Activated CD4-positive, CD25-positive, alpha-beta regulatory T cell (primary cell): ENCODE data around the gene COX10.
"Not testable (repeated sequence)": the region's sequence is repeated elsewhere in the genome, so short reads cannot be mapped to it uniquely, and the experiment has no call there.

ENCODE experiments used
- DNase-seq, 4 experiments: peaks; one replicate each; lab custom pipeline; 2025; lab: John Stamatoyannopoulos, UW

The COX10 gene

DNA sequence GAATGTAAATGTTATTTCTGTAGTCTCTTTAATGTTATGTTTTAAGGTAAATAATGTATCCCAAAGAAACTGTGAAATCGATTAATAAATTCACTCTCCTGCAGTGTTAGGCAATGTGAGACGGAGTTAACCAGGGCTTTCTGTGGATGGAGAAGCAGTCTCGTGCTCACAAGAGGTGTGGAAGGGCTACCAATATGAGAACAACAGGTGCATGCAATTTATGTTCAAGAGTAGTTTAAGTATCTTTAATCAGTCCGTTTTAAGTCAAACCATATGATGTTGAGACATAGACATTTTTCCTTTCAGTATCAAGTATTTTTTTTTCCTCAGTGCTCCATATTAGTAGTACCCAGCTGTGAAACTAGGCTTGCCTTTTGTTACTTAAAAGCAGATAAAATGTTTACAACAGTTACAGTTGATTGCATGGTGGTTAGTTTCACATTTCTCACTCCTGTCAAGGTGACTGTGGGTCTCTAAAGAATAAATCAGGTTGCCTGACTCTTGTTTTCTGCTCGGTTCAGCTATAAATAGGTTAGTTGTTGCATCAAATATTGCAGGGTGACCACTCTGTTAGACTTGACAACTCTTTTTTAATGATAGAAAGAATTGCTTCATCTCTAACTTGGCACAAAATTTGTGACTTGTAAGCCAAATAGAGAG lies 54.4 kb downstream of the COX10 start:
- DNase-seq: no peak

DNA sequence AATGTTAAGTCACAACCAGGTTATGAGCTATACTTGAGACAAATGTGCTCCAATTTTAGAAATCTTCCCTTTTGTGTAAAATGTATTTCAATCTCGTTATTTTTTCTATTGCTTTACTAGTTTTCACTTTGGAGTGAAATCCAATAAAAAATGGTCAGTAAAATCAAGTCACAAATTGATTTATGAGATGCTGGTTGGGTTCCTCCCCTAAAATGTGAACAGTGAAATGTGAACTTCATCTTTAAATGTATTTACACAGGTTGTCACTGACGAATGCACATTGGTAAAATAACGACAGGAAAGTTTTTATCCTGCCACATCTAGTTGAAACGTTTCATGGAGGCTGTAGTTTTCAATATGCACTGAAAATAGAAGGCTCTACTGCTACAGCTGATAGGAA lies 55.5 kb downstream of the COX10 start:
- no peak for DNase-seq

DNA sequence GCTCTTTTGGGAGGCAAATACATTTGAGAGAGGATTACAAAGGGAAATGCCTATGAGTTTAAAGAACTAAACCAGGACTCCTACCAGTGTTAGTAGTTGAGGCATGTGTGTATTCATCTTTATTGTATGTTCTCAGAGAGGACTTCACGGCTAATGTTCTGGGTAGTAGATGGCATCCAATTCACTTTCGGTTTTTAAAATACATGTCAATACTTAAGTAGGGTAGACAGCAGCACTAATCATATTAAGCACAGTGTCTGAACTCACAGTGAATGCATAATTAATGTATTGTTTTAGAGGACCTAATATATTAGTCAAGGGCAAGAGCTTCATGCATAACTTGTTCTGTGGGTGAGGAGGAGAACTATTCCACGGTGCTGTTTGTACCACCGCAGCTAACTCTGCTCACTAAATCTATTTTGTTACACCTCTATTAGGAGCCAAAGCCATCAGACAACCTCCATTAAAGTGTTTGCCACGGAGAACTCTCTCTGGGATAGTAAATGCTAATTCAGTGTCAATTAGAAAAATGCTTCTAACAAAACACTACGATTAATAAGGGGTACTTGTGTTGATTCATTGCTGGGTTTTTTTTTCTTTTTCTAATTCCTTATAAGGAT lies 56.3 kb downstream of the COX10 start:
- DNase-seq: no peak

DNA sequence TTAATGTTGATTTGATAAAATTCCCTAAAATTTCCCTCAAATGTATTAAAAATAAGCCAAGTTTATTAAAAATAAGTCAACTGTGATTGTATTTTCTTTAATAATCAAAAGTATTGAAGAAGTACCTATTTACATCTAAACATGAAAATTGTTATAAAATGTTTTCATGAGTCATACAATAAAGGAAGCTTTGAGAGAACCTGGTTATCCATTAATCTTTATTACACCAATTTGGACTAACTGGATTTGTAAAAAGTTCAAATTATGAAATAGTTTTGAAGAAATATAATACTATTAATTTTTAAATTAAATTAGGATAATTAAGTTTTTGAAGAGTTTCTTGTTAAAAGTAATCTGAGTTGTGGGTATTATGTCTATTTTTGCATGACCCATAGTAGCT lies 63.8 kb downstream of the COX10 start:
- DNase-seq: no peak

DNA sequence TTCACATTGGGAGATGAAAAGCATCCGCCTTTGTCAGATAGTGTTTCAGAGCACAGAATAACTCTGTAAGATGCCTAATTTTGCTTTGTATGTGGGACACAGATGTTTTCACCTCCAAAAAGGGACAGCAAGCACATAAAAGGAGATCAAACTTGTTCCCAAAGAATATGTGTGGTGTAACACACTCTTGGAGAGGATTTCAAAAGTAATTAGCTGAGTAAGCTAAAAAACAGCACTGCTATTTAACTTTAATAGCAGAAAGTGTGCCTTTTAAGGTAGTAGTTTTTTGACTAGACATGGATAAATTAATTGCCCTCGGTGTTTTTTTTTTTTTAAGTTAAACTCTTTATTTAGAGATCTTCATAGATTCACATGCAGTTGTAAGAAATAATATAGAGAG lies 65.2 kb downstream of the COX10 start:
- DNase-seq: no peak

DNA sequence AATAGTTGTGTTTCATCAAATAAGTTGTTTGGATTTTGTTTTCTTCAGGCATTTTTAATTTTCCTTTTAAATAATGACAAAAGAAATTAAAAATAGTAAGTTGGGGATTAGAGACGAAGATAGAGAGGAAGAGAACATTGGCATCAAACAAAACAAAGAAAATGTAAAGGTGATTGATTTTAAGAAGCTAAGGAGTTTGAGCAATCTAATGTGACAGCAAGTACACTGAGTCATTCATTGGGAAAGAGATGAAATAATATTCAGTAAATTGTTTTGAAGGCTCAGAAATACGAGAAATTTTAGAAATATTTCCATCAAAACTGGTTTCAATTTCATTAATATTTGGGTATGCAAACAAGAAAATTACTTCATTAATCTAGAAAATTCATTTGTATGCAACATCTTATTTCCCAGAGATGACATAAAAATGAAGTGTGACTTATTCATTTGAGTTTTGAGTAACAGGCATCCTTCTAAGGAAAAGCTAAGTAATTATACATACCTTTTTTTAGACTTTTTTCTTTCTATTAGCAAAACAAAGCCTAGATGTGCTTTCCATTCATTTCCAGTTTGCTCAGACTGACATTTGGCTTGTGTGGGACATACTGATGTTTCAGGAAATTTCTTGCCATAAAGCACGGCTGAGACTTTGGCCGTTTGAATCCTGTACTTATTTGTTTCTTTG lies 66.7 kb downstream of the COX10 start:
- no peak for DNase-seq

DNA sequence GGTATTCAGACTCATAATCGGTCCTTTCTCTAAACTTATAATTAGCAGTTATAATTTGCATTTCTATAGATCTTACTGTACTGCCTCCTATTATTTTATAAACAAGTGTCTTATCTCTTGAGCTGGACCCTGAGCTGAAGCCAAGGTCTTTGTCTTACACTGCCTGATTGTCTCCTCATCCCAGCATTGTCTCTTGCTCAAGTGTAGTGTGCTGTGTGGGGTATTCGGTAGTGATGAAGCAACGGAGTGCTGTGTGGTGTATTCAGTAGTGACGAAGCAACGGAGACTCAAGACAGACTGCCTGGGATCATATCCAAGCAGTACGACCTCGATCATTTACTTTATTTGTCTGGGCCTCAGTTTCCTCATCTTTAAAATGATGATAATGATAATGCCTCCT lies 69.3 kb downstream of the COX10 start:
- no peak for DNase-seq

DNA sequence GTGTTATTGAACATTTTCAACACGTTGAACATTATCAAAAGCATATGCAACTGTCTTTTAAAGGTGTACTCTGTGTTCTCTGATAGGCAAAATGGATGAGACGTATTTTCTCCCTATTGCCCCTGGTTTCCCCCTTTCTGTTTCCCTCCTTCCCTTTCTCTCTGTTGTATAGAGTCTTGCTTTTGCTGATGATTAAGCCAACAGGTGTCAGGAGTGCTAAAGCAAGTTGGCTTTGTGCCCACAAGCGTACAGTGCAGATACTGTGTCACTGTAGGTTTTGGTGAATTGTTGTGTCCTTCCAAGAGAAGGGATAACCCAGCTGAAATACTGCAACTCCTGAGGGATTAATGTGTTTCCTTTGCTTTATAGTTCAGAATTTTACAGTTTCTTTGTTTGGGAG lies 74.4 kb downstream of the COX10 start:
- DNase-seq: no peak

DNA sequence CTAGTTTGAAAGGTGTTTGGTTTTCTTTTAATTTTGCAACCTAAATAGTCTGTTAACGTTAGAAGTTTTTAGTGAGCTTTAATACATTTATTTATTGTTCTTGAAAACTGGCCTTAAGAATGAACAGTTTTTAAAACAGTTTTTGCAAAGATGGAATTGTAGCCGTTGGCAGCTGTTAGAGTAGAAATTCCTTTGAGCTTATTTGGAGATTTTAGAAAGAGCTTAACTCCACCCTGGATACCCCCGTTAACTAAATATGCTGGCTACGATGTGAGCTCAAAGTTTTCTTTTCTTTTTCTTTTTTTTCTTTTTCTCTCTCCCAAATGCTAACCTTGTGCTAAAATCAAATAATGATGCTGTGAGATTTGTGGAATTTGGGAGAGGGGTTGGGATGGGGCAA lies 75.2 kb downstream of the COX10 start:
- no peak for DNase-seq

DNA sequence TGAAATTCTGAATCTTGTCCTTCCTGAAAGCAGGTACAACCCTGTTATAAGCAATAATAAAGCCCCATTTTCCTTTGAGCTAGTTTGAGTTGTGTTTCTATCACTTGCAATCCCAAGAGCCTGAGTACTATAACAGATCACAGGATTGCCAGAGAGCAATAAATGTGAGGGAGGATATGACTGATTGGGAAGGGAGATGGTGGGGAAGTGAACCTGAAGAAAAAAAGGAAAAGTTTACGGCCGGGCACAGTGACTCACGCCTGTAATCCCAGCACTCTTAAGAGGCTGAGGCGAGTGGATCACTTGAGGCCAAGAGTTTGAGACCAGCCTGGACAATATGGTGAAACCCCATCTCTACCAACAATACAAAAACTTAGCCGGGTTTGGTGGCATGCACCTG lies 80.4 kb downstream of the COX10 start:
- no peak for DNase-seq

DNA sequence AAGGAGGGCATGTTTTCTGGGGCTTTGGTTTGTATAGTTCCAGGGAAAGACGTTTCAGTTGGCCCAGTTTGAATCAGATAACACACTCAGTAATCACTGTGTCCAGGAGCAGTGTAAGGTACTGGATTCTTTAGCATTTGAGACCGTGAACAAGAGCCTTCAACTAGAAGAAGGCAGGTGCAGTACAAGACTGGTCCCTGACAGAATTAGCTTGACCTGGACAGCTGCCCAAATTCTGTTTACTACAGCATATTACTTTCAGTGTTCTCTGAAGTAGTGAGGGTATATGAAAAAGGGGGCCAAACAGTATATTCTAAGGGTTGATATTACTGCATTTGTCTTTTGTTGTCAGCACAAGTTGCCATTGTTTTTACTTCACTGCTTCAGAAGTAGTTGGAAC lies 81.3 kb downstream of the COX10 start:
- DNase-seq: no peak

DNA sequence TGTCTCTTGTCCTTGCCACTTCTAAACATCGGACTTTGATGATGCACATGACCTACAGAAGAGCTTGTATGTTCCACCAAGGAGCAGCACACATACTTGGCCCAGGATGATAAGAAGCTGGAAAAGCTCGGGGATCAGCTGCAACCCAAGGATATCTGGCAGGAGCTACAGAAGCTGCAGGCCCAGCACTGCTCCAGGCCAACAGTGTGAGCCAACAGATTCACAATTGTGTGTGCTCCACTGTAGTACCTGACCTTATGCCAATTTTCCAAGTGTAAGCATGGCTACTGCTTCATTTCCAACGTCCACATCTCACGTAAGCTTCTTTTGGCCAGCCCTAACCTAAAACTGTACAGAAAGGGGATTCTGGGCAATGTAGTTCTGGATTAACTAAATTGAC lies 83.4 kb downstream of the COX10 start:
- no peak for DNase-seq

DNA sequence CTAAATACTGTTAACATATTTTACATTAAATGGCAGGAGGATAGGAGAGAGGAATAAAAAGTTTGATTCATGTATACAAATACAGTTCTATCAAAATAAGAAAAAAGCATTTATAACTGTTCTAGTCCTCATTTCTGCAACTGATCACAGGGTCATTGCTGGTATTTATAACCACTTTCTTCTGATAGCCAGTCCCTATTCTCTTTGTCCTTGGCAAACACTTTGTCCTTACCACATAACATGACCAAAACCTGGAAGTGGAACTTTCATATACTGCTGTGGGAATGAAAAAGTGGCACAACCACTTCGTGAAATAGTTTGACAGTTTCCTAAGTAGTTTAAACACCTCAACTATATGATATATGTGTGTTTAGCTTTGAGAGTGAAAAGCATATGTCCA lies 84.1 kb downstream of the COX10 start:
- no peak for DNase-seq

DNA sequence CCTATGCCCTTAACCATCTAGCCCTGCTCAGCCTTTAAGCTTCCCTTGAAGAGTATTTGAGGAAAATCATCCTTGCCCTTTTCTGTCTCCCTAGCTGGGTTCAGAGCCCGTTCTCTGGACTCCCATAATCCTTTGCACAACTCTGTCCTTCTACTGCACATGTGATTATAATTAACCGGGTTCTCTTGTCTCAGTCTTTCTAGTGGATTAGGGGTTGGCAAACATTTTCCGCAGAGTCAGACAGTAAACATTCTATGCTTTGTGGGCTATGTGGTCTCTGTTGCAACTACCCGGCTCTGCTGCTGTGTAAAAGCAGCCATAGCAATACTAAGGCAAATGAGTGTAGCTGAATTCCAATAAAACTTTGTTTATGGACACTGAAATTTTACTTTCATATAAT lies 87.4 kb downstream of the COX10 start:
- DNase-seq: no peak

DNA sequence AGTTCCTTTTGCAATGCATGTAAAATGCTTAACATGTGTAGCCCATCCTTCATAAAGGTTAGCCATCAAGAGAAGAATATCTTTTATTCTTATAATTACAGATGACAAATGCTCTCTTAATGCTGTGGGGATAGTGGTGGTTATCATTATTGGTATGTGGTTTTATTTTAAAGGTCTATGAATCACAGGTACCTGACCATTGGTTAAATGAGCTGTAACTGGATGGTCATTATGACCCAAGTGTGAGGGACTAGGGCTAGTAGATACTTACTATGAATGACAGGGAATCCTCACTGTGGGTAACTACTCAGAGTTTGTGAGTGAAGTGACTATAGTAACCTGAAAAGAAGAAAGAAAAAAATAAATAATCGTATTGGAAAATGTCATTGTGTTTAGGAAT lies 88.5 kb downstream of the COX10 start:
- DNase-seq: no peak

DNA sequence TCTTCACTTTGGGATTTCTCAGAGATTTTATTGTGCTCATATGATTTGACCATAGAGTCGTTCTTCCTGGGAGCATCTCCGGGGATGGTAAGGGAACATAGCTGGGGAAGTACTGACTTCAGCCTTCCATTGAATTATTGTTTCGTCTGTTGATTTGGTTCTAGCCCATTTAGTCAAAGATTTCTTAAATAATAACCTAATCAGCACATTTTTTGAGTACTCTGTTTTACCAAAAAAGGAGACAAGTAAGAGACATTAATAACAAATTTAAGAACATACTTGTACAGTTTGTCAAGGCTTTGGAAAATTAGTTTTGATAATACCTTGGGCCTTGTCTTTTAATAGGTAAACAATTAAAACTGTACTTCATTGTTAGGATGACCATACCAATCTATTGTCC lies 89.4 kb downstream of the COX10 start:
- no peak for DNase-seq

DNA sequence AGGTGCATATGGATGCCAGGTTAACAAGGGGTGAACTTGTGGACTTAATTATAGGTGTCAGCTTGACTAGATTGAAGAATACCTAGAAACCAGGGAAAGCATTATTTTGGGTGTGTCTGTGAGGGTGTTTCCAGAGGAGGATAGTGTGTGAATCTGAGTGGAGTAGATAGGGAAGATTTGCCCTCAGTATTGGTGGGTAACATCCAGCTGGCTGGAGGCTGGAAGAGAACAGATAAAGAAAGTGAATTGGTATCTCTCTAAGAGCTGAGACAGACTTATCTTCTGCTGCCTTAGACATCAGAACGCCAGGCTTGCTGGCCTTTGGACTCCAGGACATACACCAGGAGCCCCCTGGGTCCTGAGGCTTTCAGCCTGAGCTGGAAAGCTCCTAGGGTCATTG lies 92.1 kb downstream of the COX10 start:
- no peak for DNase-seq

DNA sequence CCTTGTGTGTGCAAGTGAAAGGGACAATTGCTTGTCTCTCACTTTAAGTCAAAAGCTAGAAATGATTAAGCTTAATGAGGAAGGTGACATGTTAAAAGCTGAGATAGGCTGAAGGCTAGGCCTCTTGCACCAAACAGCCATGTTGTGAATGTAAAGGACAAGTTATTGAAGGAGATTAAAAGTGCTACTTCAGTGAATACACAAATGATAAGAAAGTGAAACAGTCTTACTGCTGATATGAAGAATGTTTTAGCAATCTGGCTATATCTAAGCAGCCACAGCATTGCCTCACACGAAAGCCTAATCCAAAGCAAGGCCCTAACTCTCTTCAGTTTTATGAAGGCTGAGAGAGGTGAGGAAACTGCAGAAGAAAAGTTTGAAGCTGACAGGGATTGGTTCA lies 96.3 kb downstream of the COX10 start:
- DNase-seq: no peak

DNA sequence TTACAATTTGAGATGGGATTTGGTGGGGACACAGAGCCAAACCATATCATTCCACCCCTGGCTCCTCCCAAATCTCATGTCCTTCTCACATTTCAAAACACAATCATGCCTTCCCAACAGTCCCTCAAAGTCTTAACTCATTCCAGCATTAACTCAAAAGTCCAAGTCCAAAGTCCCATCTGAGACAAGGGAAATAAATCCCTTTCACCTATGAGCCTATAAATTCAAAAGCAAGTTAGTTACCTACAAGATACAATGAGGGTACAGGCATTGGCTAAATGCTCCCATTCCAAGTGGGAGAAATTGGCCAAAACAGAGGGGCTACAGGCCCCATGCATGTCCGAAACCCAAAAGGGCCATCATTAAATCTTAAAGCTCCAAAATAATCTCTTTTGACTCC lies 98.5 kb downstream of the COX10 start:
- DNase-seq: not testable (repeated sequence)

DNA sequence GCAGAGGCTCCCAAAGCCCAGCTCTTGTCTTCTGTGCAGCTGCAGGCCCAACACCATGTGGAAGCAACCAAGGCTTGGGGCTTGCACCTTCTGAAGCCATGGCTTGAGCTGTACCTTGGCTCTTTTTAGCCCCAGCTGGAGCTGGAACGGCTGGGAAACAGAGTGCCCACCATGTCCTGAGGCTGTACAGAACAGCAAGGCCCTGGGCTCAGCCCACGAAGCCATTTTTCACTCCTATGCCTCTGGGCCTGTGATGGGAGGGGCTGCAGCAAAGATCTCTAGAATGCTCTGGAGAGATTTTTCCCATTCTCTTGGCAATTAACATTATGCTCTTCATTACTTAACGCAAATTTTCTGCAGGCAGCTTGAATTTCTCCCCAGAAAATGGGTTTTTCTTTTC lies 99.3 kb downstream of the COX10 start:
- DNase-seq: no peak

DNA sequence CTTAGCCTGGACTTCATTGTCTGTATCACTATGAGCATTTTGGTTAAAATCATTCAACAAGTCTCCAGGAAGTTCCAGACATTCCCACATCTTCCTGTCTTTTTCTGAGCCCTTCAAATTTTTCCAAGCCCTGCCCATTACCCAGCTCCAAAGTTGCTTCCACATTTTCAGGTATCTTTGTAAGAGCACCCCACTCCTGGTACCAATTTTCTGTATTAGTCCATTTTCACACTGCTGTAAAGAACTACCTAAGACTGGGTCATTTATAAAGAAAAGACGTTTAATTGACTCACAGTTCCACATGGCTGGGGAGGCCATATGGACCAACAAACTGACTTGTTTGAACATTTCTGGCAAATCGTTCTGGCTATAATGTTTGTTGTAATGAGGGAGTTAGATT lies 100.0 kb downstream of the COX10 start:
- no peak for DNase-seq

DNA sequence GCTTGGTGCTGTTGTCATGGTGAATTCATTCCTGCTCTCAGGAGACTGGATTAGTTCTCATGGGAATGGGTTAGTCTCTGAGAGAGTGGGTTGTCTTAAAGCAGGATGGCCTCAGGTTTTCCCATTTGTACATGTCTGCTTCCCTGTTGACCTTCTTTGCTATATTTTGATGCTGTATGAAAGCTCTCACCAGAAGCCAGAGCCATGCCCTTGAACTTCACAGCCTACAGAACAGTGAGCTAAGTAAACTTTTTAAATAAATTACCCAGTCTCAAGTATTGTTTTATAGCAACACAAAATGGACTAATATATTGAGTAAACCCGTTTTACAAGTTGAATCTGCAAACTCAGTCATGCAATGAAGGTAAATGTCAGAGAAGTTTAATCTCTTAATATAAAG lies 100.6 kb downstream of the COX10 start:
- DNase-seq: no peak

DNA sequence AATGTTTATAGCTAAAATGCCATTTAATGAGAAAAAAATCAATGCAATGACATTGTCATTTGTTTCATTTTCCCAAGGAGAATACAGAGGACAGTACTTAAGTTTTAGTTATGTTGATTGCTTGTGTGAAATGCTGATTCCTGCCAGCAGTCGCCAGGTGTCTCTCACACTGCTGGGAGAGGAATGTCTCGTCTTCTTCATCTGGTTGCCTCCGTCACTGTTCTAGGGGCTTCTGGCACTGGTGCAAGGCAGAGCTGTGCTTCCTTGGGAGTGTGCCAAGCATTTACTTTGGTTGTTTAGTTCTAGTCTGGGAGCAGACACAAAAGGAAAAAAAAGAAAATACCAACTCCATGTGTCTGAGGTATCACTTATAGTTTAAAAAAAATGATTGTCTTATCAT lies 107.7 kb downstream of the COX10 start:
- DNase-seq: not testable (repeated sequence)

DNA sequence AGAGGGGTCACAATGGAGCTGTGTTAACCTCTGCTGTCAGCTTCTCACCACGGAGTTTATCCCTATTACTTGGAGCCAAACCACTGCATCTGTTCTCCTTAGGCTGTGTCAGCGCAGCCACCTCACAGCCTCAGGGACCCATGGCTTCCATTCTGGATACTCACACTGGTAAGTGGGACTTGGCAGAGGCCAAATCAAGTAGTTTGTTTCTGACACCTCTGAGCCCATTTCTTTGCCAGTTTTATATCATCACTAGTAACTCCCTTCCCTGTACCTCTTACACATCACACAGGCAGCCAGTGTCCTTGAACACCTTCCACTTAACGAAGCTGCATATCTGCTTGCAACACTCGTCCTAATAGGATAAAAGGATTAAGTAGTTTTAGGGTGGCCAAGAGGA lies 108.5 kb downstream of the COX10 start:
- DNase-seq: not testable (repeated sequence)
